Left kidney (tissue), 2 donors: ENCODE measurements around the gene AMFR. TPM values are rescaled to one million over a fixed set of nuclear protein-coding genes. Genes with fewer than 3 reads are reported as not detected.
"Not testable (repeated sequence)": the region's sequence is repeated elsewhere in the genome, so short reads cannot be mapped to it uniquely, and the experiment has no call there.

Experiments used
- DNase-seq: peaks from one replicate; pipeline ENCODE4 v3.0.0-alpha.2; 2013
- polyA plus RNA-seq: library from polyadenylated mRNA; unstranded; fragments of 120-200 nt; gene quantifications from one replicate; pipeline ENCODE4 v1.2.1, GENCODE V29; 2013; ENCODE audit not compliant: insufficient read length

Gene AMFR
- polyA plus RNA-seq, 1 donor: 143 TPM

- DNase-seq: not testable (repeated sequence)
Observed at GRCh38 chr16:56396724-56397123, 28.6 kb downstream of the AMFR start.

GRCh38 chr16:56389554-56389953 is 35.8 kb downstream of the AMFR start:
- no peak for DNase-seq

- no peak for DNase-seq
Observed at GRCh38 chr16:56388209-56388608, 37.1 kb downstream of the AMFR start.

- DNase-seq: no peak
Observed at GRCh38 chr16:56387396-56387795, 37.9 kb downstream of the AMFR start.

GRCh38 chr16:56384074-56384721 is 41.1 kb downstream of the AMFR start:
- DNase-seq: no peak

- DNase-seq: no peak
Observed at GRCh38 chr16:56382901-56383355, 42.4 kb downstream of the AMFR start.

GRCh38 chr16:56382459-56382858 is 42.9 kb downstream of the AMFR start:
- DNase-seq: no peak

- DNase-seq: not testable (repeated sequence)
Observed at GRCh38 chr16:56380778-56381485, 44.4 kb downstream of the AMFR start.

GRCh38 chr16:56379044-56379443 is 46.3 kb downstream of the AMFR start:
- not testable (repeated sequence) for DNase-seq

GRCh38 chr16:56375792-56376191 is 49.6 kb downstream of the AMFR start:
- DNase-seq: not testable (repeated sequence)

- DNase-seq: peak; percentile 79
Observed at GRCh38 chr16:56373003-56373402, 52.3 kb downstream of the AMFR start.

GRCh38 chr16:56372013-56372634 is 53.2 kb downstream of the AMFR start:
- DNase-seq: no peak

- DNase-seq: no peak
Observed at GRCh38 chr16:56371660-56371937, 53.7 kb downstream of the AMFR start.

GRCh38 chr16:56370875-56371659 is 54.3 kb downstream of the AMFR start:
- peak; percentile 50 for DNase-seq

GRCh38 chr16:56370185-56370874 is 55.0 kb downstream of the AMFR start:
- no peak for DNase-seq

GRCh38 chr16:56369202-56369601 is 56.1 kb downstream of the AMFR start:
- no peak for DNase-seq

- DNase-seq: no peak
Observed at GRCh38 chr16:56368545-56368944, 56.8 kb downstream of the AMFR start.

- DNase-seq: no peak
Observed at GRCh38 chr16:56367764-56368163, 57.6 kb downstream of the AMFR start.

- no peak for DNase-seq
Observed at GRCh38 chr16:56366945-56367344, 58.4 kb downstream of the AMFR start.

GRCh38 chr16:56365552-56365951 is 59.8 kb downstream of the AMFR start:
- no peak for DNase-seq

- no peak for DNase-seq
Observed at GRCh38 chr16:56364865-56365264, 60.5 kb downstream of the AMFR start.
